ENCODE data around the gene AGBL1. TPM values are rescaled to one million over a fixed set of nuclear protein-coding genes. Genes with fewer than 3 reads are reported as not detected.

Gene AGBL1
- total and polyA plus RNA-seq, 11 donors, result under 0.01 to 0.08 (median 0.02) TPM; not detected in 8

GRCh38 chr15:86840996-86841395, 761.3 kb downstream of the AGBL1 start:
- TF ChIP-seq POLR2A (IDR thresholded peaks at IDR 0.05), result no peak
- TF ChIP-seq CTCF (IDR thresholded peaks at IDR 0.05), result no peak
- DNase-seq (no peak), ATAC-seq (no peak)
- H3K9me3 ChIP-seq, result peaks cover 0 to 8% (median 0%) of the 10 kb centered on the region in 12 donors
- H3K36me3 ChIP-seq, result no peaks in the 10 kb centered on the region
- H3K27me3 ChIP-seq, result no peaks in the 10 kb centered on the region
- peaks cover 0 to 18% (median 0%) of the 10 kb centered on the region in 12 donors for H3K4me1 ChIP-seq
- H3K4me3 ChIP-seq, result no peak overlapping the region
- no peak overlapping the region for H3K27ac ChIP-seq
- 25 to 52% (median 31%) methylated on average over 2 of the region's 2 CpGs for WGBS, 4 donors
- intact Hi-C loops (cut with DNase I), result no loop called here

GRCh38 chr15:86842199-86842598, 762.5 kb downstream of the AGBL1 start:
- H3K27me3 ChIP-seq, result no peaks in the 10 kb centered on the region
- H3K4me3 ChIP-seq, result no peak overlapping the region
- H3K27ac ChIP-seq, result no peak overlapping the region
- peaks cover 0 to 6% (median 0%) of the 10 kb centered on the region in 12 donors for H3K4me1 ChIP-seq
- no peak for DNase-seq
- H3K9me3 ChIP-seq, result peaks cover 0 to 19% (median 0%) of the 10 kb centered on the region in 12 donors
- H3K36me3 ChIP-seq, result no peaks in the 10 kb centered on the region
- intact Hi-C loops (cut with DNase I), result no loop called here
- TF ChIP-seq POLR2A (IDR thresholded peaks at IDR 0.05) (no peak), CTCF (IDR thresholded peaks at IDR 0.05) (no peak)
- no peak for ATAC-seq
- WGBS, 4 donors, result 80 to 90% (median 84%) methylated on average over 1 of the region's 1 CpG

- intact Hi-C loops (cut with DNase I), result no loop called here
- no peak for TF ChIP-seq CTCF (IDR thresholded peaks at IDR 0.05)
- TF ChIP-seq POLR2A (IDR thresholded peaks at IDR 0.05), result no peak
- Histone ChIP-seq H3K27me3 (no peaks in the 10 kb centered on the region), H3K36me3 (no peaks in the 10 kb centered on the region), H3K4me1 (peaks cover 0 to 15% (median 1%) of the 10 kb centered on the region in 12 donors), H3K4me3 (no peak overlapping the region), H3K9me3 (peaks cover 0 to 21% (median 0%) of the 10 kb centered on the region in 12 donors), H3K27ac (no peak overlapping the region)
- DNase-seq (no peak), ATAC-seq (no peak)
- 28 to 56% (median 48%) methylated on average over 2 of the region's 2 CpGs for WGBS, 4 donors
These were observed 766.4 kb downstream of the AGBL1 start for GRCh38 chr15:86846036-86846435.

GRCh38 chr15:86849136-86849535, 769.5 kb downstream of the AGBL1 start:
- intact Hi-C loops (cut with DNase I), result no loop called here
- H3K4me1 ChIP-seq, result peaks cover 0 to 23% (median 2%) of the 10 kb centered on the region in 12 donors
- peaks cover 0 to 21% (median 0%) of the 10 kb centered on the region in 12 donors for H3K9me3 ChIP-seq
- H3K36me3 ChIP-seq, result no peaks in the 10 kb centered on the region
- DNase-seq (no peak), ATAC-seq (no peak)
- H3K4me3 ChIP-seq, result no peak overlapping the region
- WGBS, 4 donors, result 59 to 83% (median 78%) methylated on average over 5 of the region's 5 CpGs
- no peaks in the 10 kb centered on the region for H3K27me3 ChIP-seq
- H3K27ac ChIP-seq, result peak overlapping the region in 3 of 12 donors; percentile 19 to 51 (median 34)
- TF ChIP-seq CTCF (IDR thresholded peaks at IDR 0.05) (no peak), POLR2A (IDR thresholded peaks at IDR 0.05) (no peak)

Measured in heart left ventricle (tissue), 16 donors.